Measurements from ENCODE around the gene RAPGEF3.

Gene RAPGEF3

DNA sequence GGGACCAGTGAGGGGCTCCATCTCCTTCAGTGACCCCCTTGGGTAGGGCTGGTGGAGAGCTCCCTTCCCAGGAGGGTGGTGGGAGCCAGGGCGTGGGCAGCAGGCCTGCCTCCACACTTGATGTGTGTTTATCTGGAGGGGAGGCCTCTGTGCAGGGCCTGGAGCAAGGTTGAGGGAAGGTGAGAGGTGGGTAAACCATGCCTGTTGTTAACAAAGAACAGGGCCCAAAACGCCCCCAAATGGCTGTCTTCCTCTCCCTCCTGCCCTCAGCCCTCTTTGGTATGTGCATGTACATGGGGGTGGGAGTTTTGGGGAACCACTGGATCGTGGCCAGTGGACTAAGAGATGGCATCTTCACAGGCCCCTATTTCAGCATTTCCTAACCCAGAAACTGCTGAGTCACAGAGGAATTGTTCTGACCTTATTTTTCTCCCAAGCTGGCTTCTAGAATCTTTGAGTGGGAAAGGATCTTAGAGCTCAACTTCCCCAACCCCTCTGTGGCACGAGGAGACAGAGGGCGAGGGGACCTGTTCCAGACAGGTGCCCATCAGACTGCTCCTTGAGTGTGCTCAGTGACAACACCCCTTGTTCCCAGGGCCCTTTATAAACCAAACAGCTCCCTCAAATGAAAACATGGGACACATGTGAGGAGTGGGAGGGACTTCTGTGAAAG, 17.9 kb upstream of the RAPGEF3 start:
- TF ChIP-seq, protein P1, sequence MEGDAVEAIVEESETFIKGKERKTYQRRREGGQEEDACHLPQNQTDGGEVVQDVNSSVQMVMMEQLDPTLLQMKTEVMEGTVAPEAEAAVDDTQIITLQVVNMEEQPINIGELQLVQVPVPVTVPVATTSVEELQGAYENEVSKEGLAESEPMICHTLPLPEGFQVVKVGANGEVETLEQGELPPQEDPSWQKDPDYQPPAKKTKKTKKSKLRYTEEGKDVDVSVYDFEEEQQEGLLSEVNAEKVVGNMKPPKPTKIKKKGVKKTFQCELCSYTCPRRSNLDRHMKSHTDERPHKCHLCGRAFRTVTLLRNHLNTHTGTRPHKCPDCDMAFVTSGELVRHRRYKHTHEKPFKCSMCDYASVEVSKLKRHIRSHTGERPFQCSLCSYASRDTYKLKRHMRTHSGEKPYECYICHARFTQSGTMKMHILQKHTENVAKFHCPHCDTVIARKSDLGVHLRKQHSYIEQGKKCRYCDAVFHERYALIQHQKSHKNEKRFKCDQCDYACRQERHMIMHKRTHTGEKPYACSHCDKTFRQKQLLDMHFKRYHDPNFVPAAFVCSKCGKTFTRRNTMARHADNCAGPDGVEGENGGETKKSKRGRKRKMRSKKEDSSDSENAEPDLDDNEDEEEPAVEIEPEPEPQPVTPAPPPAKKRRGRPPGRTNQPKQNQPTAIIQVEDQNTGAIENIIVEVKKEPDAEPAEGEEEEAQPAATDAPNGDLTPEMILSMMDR (IDR thresholded peaks at IDR 0.05; ENCODE audit: borderline replicate concordance, insufficient read depth, low read depth, low read length) = no peak
- H3K4me3 ChIP-seq (ENCODE audit: low read depth, low read length) = no peak overlapping the region

DNA sequence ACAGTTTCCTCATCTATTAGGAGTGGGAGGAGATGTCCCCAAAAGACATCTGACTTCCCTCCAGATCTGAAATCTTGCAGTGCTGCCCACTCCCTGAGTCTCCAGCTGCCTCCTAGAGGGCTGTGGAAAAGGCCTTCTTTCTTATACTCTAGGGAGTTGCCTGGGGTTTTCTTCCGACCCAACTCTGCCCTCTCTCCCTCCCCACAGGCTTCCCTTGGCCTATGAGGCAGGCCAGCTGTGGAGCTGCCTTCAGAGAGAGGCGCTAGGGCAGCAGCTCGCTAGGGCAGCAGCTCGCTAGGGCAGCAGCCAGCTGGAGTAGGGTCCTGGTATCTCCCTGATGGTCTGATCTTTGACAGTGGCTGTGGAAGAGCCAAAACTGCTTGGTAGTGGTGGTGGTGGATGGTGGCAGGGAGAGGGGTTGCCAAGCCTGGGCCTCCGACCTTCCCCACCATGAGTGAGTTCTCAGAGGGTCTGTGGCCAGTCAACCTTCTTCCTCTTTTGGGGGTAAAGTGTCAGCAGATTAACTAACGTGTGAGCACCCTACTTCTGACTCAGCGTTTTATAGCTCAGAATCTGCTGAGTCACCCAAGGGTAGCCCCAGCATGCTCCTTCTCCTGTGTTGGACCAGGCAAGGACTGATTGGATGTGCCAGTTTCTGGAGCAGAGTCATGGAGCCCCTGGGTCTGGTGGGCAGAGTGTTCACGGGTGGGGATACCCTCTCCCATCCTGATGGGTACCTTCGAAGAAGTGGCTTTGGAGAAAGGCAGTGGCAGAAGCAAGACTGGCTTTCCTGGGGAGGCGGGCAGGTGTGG, 16.6 kb upstream of the RAPGEF3 start:
- TF ChIP-seq, protein P1 (IDR thresholded peaks at IDR 0.05; ENCODE audit: borderline replicate concordance, insufficient read depth, low read depth, low read length) = no peak
- no peak overlapping the region for H3K4me3 ChIP-seq (ENCODE audit: low read depth, low read length)

DNA sequence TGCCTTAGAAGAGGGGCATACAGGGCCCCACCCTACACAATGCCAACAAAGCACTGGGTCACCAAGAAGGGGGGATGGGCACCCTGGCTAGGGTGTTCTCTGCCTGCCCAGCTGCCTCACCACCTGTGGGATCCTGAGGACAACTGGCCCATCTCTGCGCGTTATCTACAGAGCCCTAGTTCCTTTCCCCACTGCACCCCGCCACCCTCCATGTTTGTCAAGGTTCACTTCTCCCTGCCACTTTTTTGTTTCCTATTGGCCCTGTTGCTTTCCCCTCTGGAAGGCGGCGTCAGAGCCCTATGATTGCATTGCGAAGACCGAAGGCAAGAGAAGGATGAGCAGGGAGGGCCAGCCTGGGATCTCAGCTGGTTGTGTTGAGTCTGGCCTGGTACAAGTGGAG, 16.0 kb upstream of the RAPGEF3 start:
- TF ChIP-seq, protein P1 (IDR thresholded peaks at IDR 0.05; ENCODE audit: borderline replicate concordance, insufficient read depth, low read depth, low read length) = no peak
- H3K4me3 ChIP-seq (ENCODE audit: low read depth, low read length) = no peak overlapping the region

DNA sequence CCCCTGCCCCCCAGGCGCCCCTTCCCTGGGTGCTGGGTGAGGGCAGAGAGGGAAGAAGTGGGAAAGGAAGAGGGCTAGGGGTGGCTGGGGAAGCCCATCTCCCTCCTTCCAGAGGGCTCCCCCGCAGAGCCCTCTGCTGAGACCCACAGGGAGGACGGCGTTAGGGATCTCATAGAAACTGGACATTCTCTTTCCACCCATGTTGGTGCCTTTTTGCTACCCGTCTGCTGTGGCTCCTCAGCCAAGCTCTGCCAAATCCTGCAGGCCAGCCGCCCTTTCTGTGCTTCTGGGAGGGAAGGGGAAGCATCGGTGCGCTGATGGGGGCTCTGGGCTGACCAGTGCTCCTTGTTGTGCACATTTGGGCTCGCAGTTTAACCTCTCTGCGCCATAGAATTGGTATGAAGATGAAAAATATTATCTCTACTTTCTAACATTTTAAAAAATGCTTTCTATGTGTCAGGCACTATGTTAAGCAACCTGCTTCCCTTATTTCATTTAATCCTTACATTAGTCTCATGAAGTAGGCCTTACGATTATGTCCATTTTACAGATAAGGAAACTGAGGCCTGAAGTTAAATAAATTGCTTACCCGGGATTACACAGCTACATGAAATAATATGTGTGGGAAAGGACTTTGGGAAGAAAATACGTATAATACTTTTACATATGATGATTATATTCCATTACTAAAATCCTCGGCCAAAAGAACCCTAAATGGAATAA, 15.3 kb upstream of the RAPGEF3 start:
- H3K4me3 ChIP-seq (ENCODE audit: low read depth, low read length) = peak overlapping the region; percentile 61
- TF ChIP-seq, protein P1 (IDR thresholded peaks at IDR 0.05; ENCODE audit: borderline replicate concordance, insufficient read depth, low read depth, low read length) = no peak

DNA sequence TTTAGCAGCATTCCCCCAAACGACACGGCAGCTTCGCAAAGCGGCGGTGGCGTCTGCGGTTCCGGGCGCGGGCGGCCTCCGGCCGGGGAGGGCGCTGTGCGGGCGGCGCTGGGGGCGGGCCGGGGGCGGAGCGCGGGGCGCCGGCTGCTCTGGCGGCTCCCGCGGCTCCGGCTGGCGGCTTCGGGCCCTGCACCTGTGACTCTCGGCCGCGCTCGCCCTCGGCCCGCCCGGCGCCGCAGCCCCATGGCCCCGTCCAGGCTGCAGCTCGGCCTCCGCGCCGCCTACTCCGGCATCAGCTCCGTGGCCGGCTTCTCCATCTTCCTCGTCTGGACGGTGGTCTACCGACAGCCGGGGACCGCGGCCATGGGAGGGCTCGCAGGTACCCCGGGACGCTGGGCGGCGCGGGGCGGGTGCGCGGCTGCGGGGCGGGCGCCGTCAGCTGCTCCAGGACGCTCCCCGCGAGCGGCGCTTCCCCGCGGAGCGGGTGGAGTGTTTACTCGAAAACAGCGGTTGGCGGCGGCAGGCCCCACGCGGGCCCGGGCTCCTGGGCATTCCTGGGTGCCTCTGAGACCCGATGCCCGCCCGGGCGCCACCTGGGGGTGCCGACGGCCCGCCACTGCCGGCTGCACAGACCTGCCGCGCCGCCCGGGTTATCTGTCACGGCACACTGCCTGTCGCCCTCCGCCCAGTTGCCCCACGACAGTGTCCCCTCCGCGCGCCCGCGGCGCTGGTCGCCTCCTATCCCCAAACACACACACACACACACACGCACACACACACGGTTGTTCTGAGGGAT, 14.6 kb upstream of the RAPGEF3 start, which contains the start of gene SLC48A1:
SLC48A1 (plus strand) TSS at position 177 of the 796 bp plus-strand sequence; CDS start at position 244, 67 bp downstream.
- TF ChIP-seq, protein P1 (IDR thresholded peaks at IDR 0.05; ENCODE audit: borderline replicate concordance, insufficient read depth, low read depth, low read length) = peak; percentile 43
- peak within 1 kb of the TSS; percentile 61 for H3K4me3 ChIP-seq (ENCODE audit: low read depth, low read length)

DNA sequence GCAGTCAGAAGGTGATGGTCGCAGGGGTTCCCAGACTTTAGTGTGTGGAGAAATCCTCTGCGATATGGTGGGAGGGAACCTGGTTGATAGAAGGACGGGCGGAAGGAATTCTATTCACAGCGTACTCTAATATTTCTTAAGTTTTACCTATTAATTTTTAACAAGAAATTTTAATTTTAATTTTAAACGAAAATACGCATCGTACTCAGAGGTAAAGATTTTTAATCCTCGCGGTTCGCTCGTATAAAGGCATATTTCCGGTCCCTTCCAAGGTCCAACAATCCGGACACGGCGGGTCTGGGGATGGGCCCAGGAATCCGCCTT, 14.0 kb upstream of the RAPGEF3 start:
- peak overlapping the region; percentile 38 for H3K4me3 ChIP-seq (ENCODE audit: low read depth, low read length)
- TF ChIP-seq, protein P1 (IDR thresholded peaks at IDR 0.05; ENCODE audit: borderline replicate concordance, insufficient read depth, low read depth, low read length) = no peak

Data from GM12875 (cell line).